Measurements from ENCODE around the gene LIMS3.
"Not testable (repeated sequence)": the region's sequence is repeated elsewhere in the genome, so short reads cannot be mapped to it uniquely, and the experiment has no call there.

DNA sequence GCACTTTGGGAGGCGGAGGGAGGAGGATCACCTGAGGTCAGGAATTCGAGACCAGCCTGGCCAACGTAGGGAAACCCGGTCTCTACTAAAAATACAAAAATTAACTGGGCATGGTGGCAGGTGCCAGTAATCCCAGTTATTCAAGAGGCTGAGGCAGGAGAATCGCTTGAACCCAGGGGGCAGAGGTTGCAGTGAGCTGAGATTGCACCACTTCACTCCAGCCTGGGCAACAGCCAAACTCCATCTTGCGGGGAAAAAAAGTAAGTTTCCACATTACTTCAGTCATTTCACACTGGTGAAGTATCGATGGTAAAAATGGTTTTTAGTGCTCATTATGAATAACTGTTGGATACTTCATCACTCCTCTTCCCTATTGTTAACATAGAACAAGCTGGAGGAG is 16.1 kb downstream of the LIMS3 start:
- TF ChIP-seq, protein P1, sequence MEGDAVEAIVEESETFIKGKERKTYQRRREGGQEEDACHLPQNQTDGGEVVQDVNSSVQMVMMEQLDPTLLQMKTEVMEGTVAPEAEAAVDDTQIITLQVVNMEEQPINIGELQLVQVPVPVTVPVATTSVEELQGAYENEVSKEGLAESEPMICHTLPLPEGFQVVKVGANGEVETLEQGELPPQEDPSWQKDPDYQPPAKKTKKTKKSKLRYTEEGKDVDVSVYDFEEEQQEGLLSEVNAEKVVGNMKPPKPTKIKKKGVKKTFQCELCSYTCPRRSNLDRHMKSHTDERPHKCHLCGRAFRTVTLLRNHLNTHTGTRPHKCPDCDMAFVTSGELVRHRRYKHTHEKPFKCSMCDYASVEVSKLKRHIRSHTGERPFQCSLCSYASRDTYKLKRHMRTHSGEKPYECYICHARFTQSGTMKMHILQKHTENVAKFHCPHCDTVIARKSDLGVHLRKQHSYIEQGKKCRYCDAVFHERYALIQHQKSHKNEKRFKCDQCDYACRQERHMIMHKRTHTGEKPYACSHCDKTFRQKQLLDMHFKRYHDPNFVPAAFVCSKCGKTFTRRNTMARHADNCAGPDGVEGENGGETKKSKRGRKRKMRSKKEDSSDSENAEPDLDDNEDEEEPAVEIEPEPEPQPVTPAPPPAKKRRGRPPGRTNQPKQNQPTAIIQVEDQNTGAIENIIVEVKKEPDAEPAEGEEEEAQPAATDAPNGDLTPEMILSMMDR (conservative IDR thresholded peaks at IDR 0.05 in 1 of 2, IDR thresholded peaks at IDR 0.05 in 1 of 2; ENCODE audit: low read depth in 1 of 2, low read length in 2 of 2): not testable (repeated sequence)
- TF ChIP-seq EZH2 (IDR thresholded peaks at IDR 0.05; ENCODE audit: low read length, missing control alignments): not testable (repeated sequence)
